ENCODE data around the gene NSD2.

NSD2 gene

DNA sequence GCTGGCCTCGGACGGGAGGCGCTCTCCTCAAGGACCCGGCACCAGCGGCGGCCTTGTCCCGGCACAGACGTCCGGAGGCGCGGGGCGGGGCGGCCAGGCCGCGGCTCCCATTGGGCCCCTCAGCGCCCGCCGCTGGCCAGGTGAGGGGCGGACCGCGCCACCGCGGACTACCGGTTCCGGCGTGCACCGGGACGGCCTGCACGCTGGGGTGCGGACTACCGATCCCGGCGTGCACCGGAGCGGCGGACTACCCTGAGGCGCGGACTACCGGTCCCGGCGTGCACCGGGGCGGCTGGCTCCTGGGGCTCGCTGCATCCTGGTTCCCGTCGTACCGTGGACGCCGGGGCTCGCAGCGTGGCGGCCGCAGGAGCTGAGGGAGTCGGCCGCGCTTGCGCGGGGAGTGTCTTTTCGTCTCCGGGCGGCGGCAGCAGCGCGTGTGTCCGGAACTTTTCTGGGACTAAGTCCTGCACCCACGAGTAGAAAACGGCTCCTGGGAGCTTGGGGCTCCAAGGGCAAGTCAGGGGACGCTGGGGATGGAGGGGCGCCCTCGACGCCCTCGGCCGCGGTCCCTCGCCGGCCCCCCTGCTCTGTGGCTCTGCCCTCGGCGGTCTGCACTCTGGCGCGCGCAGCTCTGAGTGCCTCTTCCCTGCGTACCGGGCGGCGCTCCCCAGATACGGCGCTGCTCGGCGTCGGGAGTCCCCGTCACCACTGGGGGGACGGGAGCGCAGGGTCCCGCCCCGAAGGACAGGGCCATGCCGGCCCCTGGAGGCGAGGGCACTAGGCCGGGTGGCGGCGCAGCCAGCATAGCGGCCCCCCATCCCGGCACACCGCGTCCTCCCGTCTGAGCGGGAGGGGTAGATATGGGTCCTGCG, 14.9 kb upstream of the NSD2 start, which contains the start of gene LETM1:
LETM1 (minus strand) TSS at position 86 of the 872 bp plus-strand sequence. CDS start 206 bp downstream, outside the sequence.
- peaks cover 49% of the 10 kb centered on the region for H3K27me3 ChIP-seq (ENCODE audit: control insufficient read depth, insufficient read depth, low read length)
- H3K4me1 ChIP-seq (ENCODE audit: control insufficient read depth, insufficient read depth, low read length) = peaks cover 7% of the 10 kb centered on the region; the same call in 1 of the 2 replicates
- no peaks in the 10 kb centered on the region for H3K9me3 ChIP-seq (ENCODE audit: control insufficient read depth, insufficient read depth, low read depth, low read length)
- peak within 1 kb of the TSS; percentile 83 for H3K4me3 ChIP-seq (ENCODE audit: low read depth, low read length)
- no peak within 1 kb of the TSS for H3K27ac ChIP-seq (ENCODE audit: low read depth, low read length)
- H3K9ac ChIP-seq (ENCODE audit: low read length) = peak within 1 kb of the TSS; percentile 82
- H3K36me3 ChIP-seq (ENCODE audit: control insufficient read depth, insufficient read depth, low read length) = no peaks in the 10 kb centered on the region

GRCh38 chr4:1856943-1857699, 14.1 kb upstream of the NSD2 start:
- H3K27ac ChIP-seq (ENCODE audit: low read depth, low read length) = no peak overlapping the region
- no peaks in the 10 kb centered on the region for H3K36me3 ChIP-seq (ENCODE audit: control insufficient read depth, insufficient read depth, low read length)
- no peaks in the 10 kb centered on the region for H3K9me3 ChIP-seq (ENCODE audit: control insufficient read depth, insufficient read depth, low read depth, low read length)
- H3K4me1 ChIP-seq (ENCODE audit: control insufficient read depth, insufficient read depth, low read length) = peaks cover 9% of the 10 kb centered on the region; the same call in 1 of the 2 replicates
- H3K27me3 ChIP-seq (ENCODE audit: control insufficient read depth, insufficient read depth, low read length) = peaks cover 57% of the 10 kb centered on the region
- peak overlapping the region; percentile 82 for H3K9ac ChIP-seq (ENCODE audit: low read length)
- peak overlapping the region; percentile 83 for H3K4me3 ChIP-seq (ENCODE audit: low read depth, low read length)

DNA sequence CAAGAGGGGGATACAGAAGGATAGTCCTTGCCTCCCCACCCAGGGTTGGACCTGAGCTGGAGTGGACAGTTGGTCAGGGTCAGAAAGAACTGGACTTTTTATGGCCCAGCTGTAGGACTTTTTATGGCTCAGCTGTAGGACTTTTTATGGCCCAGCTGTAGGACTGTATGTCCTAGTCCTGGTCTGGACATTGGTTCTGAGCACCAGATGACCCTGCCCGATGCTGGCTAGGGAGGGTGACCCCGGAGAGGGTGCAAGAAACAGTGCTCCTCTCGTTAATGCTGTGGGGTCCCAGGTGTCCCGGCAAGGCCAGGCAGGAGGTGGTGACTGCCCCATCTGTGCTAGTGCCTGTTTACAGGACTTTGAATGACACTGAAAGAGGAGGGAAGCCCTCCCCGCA, 13.3 kb upstream of the NSD2 start:
- peaks cover 14% of the 10 kb centered on the region; the same call in 1 of the 2 replicates for H3K4me1 ChIP-seq (ENCODE audit: control insufficient read depth, insufficient read depth, low read length)
- no peak overlapping the region for H3K4me3 ChIP-seq (ENCODE audit: low read depth, low read length)
- no peak overlapping the region for H3K9ac ChIP-seq (ENCODE audit: low read length)
- no peaks in the 10 kb centered on the region for H3K36me3 ChIP-seq (ENCODE audit: control insufficient read depth, insufficient read depth, low read length)
- H3K27me3 ChIP-seq (ENCODE audit: control insufficient read depth, insufficient read depth, low read length) = peaks cover 65% of the 10 kb centered on the region
- H3K9me3 ChIP-seq (ENCODE audit: control insufficient read depth, insufficient read depth, low read depth, low read length) = no peaks in the 10 kb centered on the region
- H3K27ac ChIP-seq (ENCODE audit: low read depth, low read length) = no peak overlapping the region

- Histone ChIP-seq H3K9me3 (ENCODE audit: control insufficient read depth, insufficient read depth, low read depth, low read length) (no peaks in the 10 kb centered on the region), H3K27ac (ENCODE audit: low read depth, low read length) (no peak overlapping the region), H3K36me3 (ENCODE audit: control insufficient read depth, insufficient read depth, low read length) (no peaks in the 10 kb centered on the region), H3K4me1 (ENCODE audit: control insufficient read depth, insufficient read depth, low read length) (peaks cover 21% of the 10 kb centered on the region; the same call in 1 of the 2 replicates), H3K9ac (ENCODE audit: low read length) (no peak overlapping the region), H3K4me3 (ENCODE audit: low read depth, low read length) (no peak overlapping the region), H3K27me3 (ENCODE audit: control insufficient read depth, insufficient read depth, low read length) (peaks cover 80% of the 10 kb centered on the region)
Measured at GRCh38 chr4:1859389-1859753, 11.8 kb upstream of the NSD2 start.

- Histone ChIP-seq H3K9ac (ENCODE audit: low read length) (no peak overlapping the region), H3K36me3 (ENCODE audit: control insufficient read depth, insufficient read depth, low read length) (no peaks in the 10 kb centered on the region), H3K9me3 (ENCODE audit: control insufficient read depth, insufficient read depth, low read depth, low read length) (no peaks in the 10 kb centered on the region), H3K4me3 (ENCODE audit: low read depth, low read length) (peak overlapping the region; percentile 43), H3K27ac (ENCODE audit: low read depth, low read length) (no peak overlapping the region), H3K4me1 (ENCODE audit: control insufficient read depth, insufficient read depth, low read length) (peaks cover 15% of the 10 kb centered on the region; the same call in 1 of the 2 replicates), H3K27me3 (ENCODE audit: control insufficient read depth, insufficient read depth, low read length) (peaks cover 98% of the 10 kb centered on the region)
Measured at GRCh38 chr4:1862055-1862911, 8.9 kb upstream of the NSD2 start.

DNA sequence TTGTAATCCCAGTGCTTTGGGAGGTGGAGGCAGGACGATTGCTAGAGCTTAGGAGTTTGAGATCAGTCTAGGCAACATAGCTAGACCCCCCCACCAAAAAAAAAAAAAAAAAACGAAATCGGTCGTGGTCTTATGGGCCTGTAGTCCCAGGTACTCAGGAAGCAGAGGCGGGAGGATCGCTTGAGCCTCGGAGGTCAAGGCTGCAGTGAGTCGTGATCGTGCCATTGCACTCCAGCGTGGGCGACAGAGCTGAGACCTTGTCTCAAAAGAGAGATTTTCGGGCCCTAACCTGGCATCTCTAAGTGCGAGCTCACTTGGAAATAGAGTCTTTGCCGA, 8.3 kb upstream of the NSD2 start:
- peaks cover 15% of the 10 kb centered on the region; the same call in 1 of the 2 replicates for H3K4me1 ChIP-seq (ENCODE audit: control insufficient read depth, insufficient read depth, low read length)
- H3K9ac ChIP-seq (ENCODE audit: low read length) = no peak overlapping the region
- peak overlapping the region; percentile 43; the same call in 1 of the 2 replicates for H3K4me3 ChIP-seq (ENCODE audit: low read depth, low read length)
- H3K9me3 ChIP-seq (ENCODE audit: control insufficient read depth, insufficient read depth, low read depth, low read length) = no peaks in the 10 kb centered on the region
- no peaks in the 10 kb centered on the region for H3K36me3 ChIP-seq (ENCODE audit: control insufficient read depth, insufficient read depth, low read length)
- no peak overlapping the region for H3K27ac ChIP-seq (ENCODE audit: low read depth, low read length)
- peaks cover 98% of the 10 kb centered on the region for H3K27me3 ChIP-seq (ENCODE audit: control insufficient read depth, insufficient read depth, low read length)

DNA sequence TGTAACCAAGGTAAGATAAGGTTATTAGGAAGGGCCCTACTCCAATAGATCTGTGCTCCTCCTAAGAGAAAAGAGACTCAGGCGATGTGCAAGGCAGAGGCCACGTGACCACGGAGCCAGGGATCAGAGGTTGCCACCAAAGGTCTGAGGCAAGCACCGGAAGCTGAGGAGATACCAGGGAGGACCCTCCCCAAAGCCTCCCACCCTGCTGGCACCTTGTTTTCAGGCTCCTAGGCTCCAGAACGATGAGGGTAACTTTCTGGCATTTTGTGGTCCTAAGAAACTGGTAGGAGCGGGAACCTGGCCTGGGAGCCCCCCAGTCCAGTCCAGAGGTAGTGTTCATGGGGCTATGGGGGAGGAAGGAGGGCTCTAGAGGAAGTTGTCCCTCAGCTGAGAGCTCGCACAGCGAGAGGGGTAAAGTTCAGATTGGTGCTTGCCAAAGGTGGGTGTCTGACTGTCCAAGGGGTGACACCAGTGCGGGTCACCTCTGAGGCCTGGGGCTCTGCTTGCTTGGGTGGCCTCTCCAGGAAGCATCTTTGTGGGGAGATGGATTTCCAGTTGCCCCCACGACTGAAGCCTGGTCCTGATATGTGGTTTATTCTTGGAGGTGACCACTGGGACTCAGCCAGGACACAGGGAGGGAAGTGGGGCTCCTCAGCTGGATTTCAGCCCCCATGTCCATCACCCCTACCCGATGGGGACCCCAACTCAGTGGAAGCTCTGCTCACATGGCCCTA, 7.7 kb upstream of the NSD2 start:
- no peak overlapping the region for H3K4me3 ChIP-seq (ENCODE audit: low read depth, low read length)
- peaks cover 98% of the 10 kb centered on the region for H3K27me3 ChIP-seq (ENCODE audit: control insufficient read depth, insufficient read depth, low read length)
- H3K4me1 ChIP-seq (ENCODE audit: control insufficient read depth, insufficient read depth, low read length) = peaks cover 15% of the 10 kb centered on the region; the same call in 1 of the 2 replicates
- no peaks in the 10 kb centered on the region for H3K9me3 ChIP-seq (ENCODE audit: control insufficient read depth, insufficient read depth, low read depth, low read length)
- H3K27ac ChIP-seq (ENCODE audit: low read depth, low read length) = no peak overlapping the region
- H3K9ac ChIP-seq (ENCODE audit: low read length) = no peak overlapping the region
- H3K36me3 ChIP-seq (ENCODE audit: control insufficient read depth, insufficient read depth, low read length) = no peaks in the 10 kb centered on the region

GRCh38 chr4:1864076-1865008, 6.9 kb upstream of the NSD2 start:
- no peaks in the 10 kb centered on the region for H3K36me3 ChIP-seq (ENCODE audit: control insufficient read depth, insufficient read depth, low read length)
- no peak overlapping the region for H3K9ac ChIP-seq (ENCODE audit: low read length)
- H3K4me1 ChIP-seq (ENCODE audit: control insufficient read depth, insufficient read depth, low read length) = peaks cover 15% of the 10 kb centered on the region; the same call in 1 of the 2 replicates
- no peaks in the 10 kb centered on the region for H3K9me3 ChIP-seq (ENCODE audit: control insufficient read depth, insufficient read depth, low read depth, low read length)
- H3K27me3 ChIP-seq (ENCODE audit: control insufficient read depth, insufficient read depth, low read length) = peaks cover 98% of the 10 kb centered on the region
- H3K27ac ChIP-seq (ENCODE audit: low read depth, low read length) = no peak overlapping the region
- no peak overlapping the region for H3K4me3 ChIP-seq (ENCODE audit: low read depth, low read length)

DNA sequence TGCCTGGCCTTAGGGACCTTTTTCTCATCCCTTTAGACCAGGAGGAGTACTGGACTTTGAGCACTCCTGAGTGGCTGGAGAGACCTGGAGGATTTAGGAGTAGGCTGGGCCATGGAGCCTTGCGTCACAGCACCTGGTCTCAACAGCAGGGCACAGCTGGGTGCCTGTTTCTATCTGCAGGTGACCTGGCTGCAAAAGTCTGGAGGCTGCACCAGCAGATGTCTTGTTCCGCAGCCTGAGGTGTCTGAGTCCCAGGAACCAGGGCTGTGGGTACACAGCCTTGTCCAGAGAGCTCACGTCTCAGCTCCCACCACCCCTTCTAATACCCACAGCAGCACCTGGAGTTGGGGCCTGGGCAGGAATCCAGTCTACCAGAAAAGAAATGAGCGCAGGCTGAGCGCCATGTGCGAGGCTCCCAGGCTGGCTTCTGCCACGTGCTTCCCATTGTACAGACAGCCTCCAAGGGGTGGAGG, 5.0 kb upstream of the NSD2 start:
- H3K9ac ChIP-seq (ENCODE audit: low read length) = no peak overlapping the region
- H3K27ac ChIP-seq (ENCODE audit: low read depth, low read length) = no peak overlapping the region
- peaks cover 21% of the 10 kb centered on the region; the same call in 1 of the 2 replicates for H3K4me1 ChIP-seq (ENCODE audit: control insufficient read depth, insufficient read depth, low read length)
- H3K36me3 ChIP-seq (ENCODE audit: control insufficient read depth, insufficient read depth, low read length) = no peaks in the 10 kb centered on the region
- no peak overlapping the region for H3K4me3 ChIP-seq (ENCODE audit: low read depth, low read length)
- no peaks in the 10 kb centered on the region for H3K9me3 ChIP-seq (ENCODE audit: control insufficient read depth, insufficient read depth, low read depth, low read length)
- H3K27me3 ChIP-seq (ENCODE audit: control insufficient read depth, insufficient read depth, low read length) = peaks cover 81% of the 10 kb centered on the region

Data from HUES6 (cell line).